HEK293 (cell line): ENCODE data around the gene ZNF853.
A peak's percentile ranks its signal among the peaks of the same experiment; 100 is the strongest.

ENCODE experiments used
- CTCF ChIA-PET: fragments of 350-600 bp; formaldehyde crosslinking; extraction: SDS; loops from one replicate; lab custom pipeline; 2021; ENCODE audit warnings: antibody characterized with exemption; lab: Yijun Ruan, JAX
- POLR2A ChIA-PET: fragments of 300-600 bp; formaldehyde crosslinking; extraction: SDS; loops from one replicate; lab custom pipeline; 2020; ENCODE audit warnings: antibody characterized with exemption, inconsistent platforms; lab: Yijun Ruan, JAX
- H3K27ac ChIP-seq: fragments of 200-500 bp; sonication (Bioruptor generic); 2 replicates; pipeline ENCODE4 v1.5.1; 2014; ENCODE audit warnings: low read depth, low read length, control low read depth, inconsistent platforms; ENCODE audit errors: extremely low read depth
- H3K36me3 ChIP-seq, 2 experiments: fragments of 200-500 bp in 1 of 2; sonication (Bioruptor generic) in 1 of 2; 1 replicate in 1 of 2; 2 replicates in 1 of 2; pipeline ENCODE4 v1.5.1; 2014 to 2017; ENCODE audit warnings: inconsistent platforms in 2 of 2, low read length in 2 of 2; ENCODE audit not compliant: control insufficient read depth in 2 of 2, insufficient read depth in 1 of 2
- H3K4me1 ChIP-seq: fragments of 200-500 bp; sonication (Bioruptor generic); 2 replicates; pipeline ENCODE4 v1.5.1; 2014; ENCODE audit warnings: mild to moderate bottlenecking, low read length, inconsistent platforms; ENCODE audit not compliant: control insufficient read depth, insufficient read depth
- H3K4me3 ChIP-seq: 2 replicates; pipeline ENCODE4 v1.5.1; 2011; ENCODE audit warnings: low read depth, mild to moderate bottlenecking, control low read depth, low read length, moderate library complexity
- H3K9me3 ChIP-seq: fragments of 200-500 bp; sonication (Bioruptor generic); 2 replicates; pipeline ENCODE4 v1.5.1; 2014; ENCODE audit warnings: low read depth, low read length, inconsistent platforms; ENCODE audit not compliant: control insufficient read depth, insufficient read depth
- CTCF ChIP-seq: fragments of 450-650 bp; formaldehyde crosslinking; IDR thresholded peaks from 2 replicates; pipeline ENCODE4 v1.5.1; 2016; ENCODE audit warnings: missing biosample characterization, missing genetic modification characterization
- GLIS1 ChIP-seq: fragments of 450-650 bp; formaldehyde crosslinking; IDR thresholded peaks from 2 replicates; pipeline ENCODE4 v1.5.1; 2016; ENCODE audit warnings: missing biosample characterization, missing genetic modification characterization
- GLIS2 ChIP-seq: fragments of 450-650 bp; formaldehyde crosslinking; IDR thresholded peaks from 2 replicates; pipeline ENCODE4 v1.5.1; 2016; ENCODE audit warnings: missing biosample characterization, missing genetic modification characterization
- INSM2 ChIP-seq: fragments of 450-650 bp; formaldehyde crosslinking; IDR thresholded peaks from 2 replicates; pipeline ENCODE4 v1.5.1; 2016; ENCODE audit warnings: missing biosample characterization, missing genetic modification characterization
- KLF10 ChIP-seq: fragments of 450-650 bp; IDR thresholded peaks from 2 replicates; pipeline ENCODE4 v1.5.1; 2018; ENCODE audit warnings: missing biosample characterization, mild to moderate bottlenecking, missing genetic modification characterization
- PATZ1 ChIP-seq: fragments of 450-650 bp; formaldehyde crosslinking; IDR thresholded peaks from 2 replicates; pipeline ENCODE4 v1.5.1; 2016; ENCODE audit warnings: missing biosample characterization, missing genetic modification characterization
- SCRT2 ChIP-seq: fragments of 450-650 bp; formaldehyde crosslinking; IDR thresholded peaks from 2 replicates; pipeline ENCODE4 v1.5.1; 2016; ENCODE audit warnings: missing biosample characterization, missing genetic modification characterization
- ZBTB17 ChIP-seq: fragments of 450-650 bp; formaldehyde crosslinking; IDR thresholded peaks from 2 replicates; pipeline ENCODE4 v1.5.1; 2016; ENCODE audit warnings: missing biosample characterization, missing genetic modification characterization
- ZBTB20 ChIP-seq: fragments of 450-650 bp; formaldehyde crosslinking; IDR thresholded peaks from 2 replicates; pipeline ENCODE4 v1.5.1; 2016; ENCODE audit warnings: missing biosample characterization, missing genetic modification characterization
- ZBTB26 ChIP-seq: fragments of 450-650 bp; formaldehyde crosslinking; optimal IDR thresholded peaks from 2 replicates; pipeline ENCODE3; 2016; ENCODE audit warnings: missing biosample characterization, mild to moderate bottlenecking, missing genetic modification characterization
- ZBTB49 ChIP-seq: fragments of 450-650 bp; formaldehyde crosslinking; IDR thresholded peaks from 2 replicates; pipeline ENCODE4 v1.5.1; 2016; ENCODE audit warnings: missing biosample characterization, missing genetic modification characterization, low read depth
- ZIC2 ChIP-seq: fragments of 450-650 bp; formaldehyde crosslinking; IDR thresholded peaks from 2 replicates; pipeline ENCODE4 v1.5.1; 2016; ENCODE audit warnings: missing biosample characterization, missing genetic modification characterization
- ZNF121 ChIP-seq: fragments of 450-650 bp; formaldehyde crosslinking; IDR thresholded peaks from 2 replicates; pipeline ENCODE4 v1.5.1; 2016; ENCODE audit warnings: missing biosample characterization, missing genetic modification characterization
- ZNF146 ChIP-seq: fragments of 450-650 bp; formaldehyde crosslinking; IDR thresholded peaks from 2 replicates; pipeline ENCODE4 v1.5.1; 2016; ENCODE audit warnings: missing biosample characterization, missing genetic modification characterization
- ZNF2 ChIP-seq: fragments of 450-650 bp; formaldehyde crosslinking; IDR thresholded peaks from 2 replicates; pipeline ENCODE4 v1.5.1; 2016; ENCODE audit warnings: missing biosample characterization, missing genetic modification characterization
- ZNF202 ChIP-seq: fragments of 450-650 bp; formaldehyde crosslinking; IDR thresholded peaks from 2 replicates; pipeline ENCODE4 v1.5.1; 2016; ENCODE audit warnings: missing biosample characterization, missing genetic modification characterization, borderline replicate concordance
- ZNF311 ChIP-seq: fragments of 450-650 bp; formaldehyde crosslinking; IDR thresholded peaks from 2 replicates; pipeline ENCODE4 v1.5.1; 2017; ENCODE audit warnings: missing biosample characterization, missing genetic modification characterization, borderline replicate concordance
- ZNF354C ChIP-seq: fragments of 450-650 bp; formaldehyde crosslinking; IDR thresholded peaks from 2 replicates; pipeline ENCODE4 v1.5.1; 2016; ENCODE audit warnings: missing biosample characterization, missing genetic modification characterization, low read depth, borderline replicate concordance
- ZNF398 ChIP-seq: fragments of 450-650 bp; formaldehyde crosslinking; IDR thresholded peaks from 2 replicates; pipeline ENCODE4 v1.5.1; 2017; ENCODE audit warnings: missing biosample characterization, missing genetic modification characterization
- ZNF423 ChIP-seq: fragments of 450-650 bp; formaldehyde crosslinking; IDR thresholded peaks from 2 replicates; pipeline ENCODE4 v1.5.1; 2016; ENCODE audit warnings: missing biosample characterization, missing genetic modification characterization
- ZNF501 ChIP-seq: fragments of 450-650 bp; formaldehyde crosslinking; IDR thresholded peaks from 2 replicates; pipeline ENCODE4 v1.5.1; 2016; ENCODE audit warnings: missing biosample characterization, missing genetic modification characterization
- ZNF514 ChIP-seq: fragments of 450-650 bp; formaldehyde crosslinking; IDR thresholded peaks from 2 replicates; pipeline ENCODE4 v1.5.1; 2016; ENCODE audit warnings: missing biosample characterization, missing genetic modification characterization
- ZNF561 ChIP-seq: fragments of 450-650 bp; IDR thresholded peaks from 2 replicates; pipeline ENCODE4 v1.5.1; 2018; ENCODE audit warnings: missing biosample characterization, missing genetic modification characterization, borderline replicate concordance
- ZNF76 ChIP-seq: fragments of 450-650 bp; formaldehyde crosslinking; IDR thresholded peaks from 2 replicates; pipeline ENCODE4; 2016; ENCODE audit warnings: low read depth, missing biosample characterization, missing genetic modification characterization, borderline replicate concordance
- ZSCAN23 ChIP-seq: fragments of 450-650 bp; formaldehyde crosslinking; IDR thresholded peaks from 2 replicates; pipeline ENCODE4 v1.5.1; 2016; ENCODE audit warnings: missing biosample characterization, missing genetic modification characterization
- ZXDB ChIP-seq: fragments of 450-650 bp; formaldehyde crosslinking; IDR thresholded peaks from 2 replicates; pipeline ENCODE4 v1.5.1; 2016; ENCODE audit warnings: missing biosample characterization, missing genetic modification characterization

Gene ZNF853

GRCh38 chr7:6614953-6615722, at the start of gene ZNF853:
ZNF853 (plus strand) TSS chr7:6615610; CDS start chr7:6616175, 565 bp downstream.
- peak within 1 kb of the TSS; percentile 71; the same call in 1 of the 2 replicates for H3K27ac ChIP-seq
- CTCF ChIA-PET, result interaction anchor here (0.6 kb wide), 1 partner anchor 140 kb away, joined by 3 read pairs; no protein-coding TSS in a partner anchor
- H3K36me3 ChIP-seq, result peaks cover 6 to 10% of the 10 kb centered on the region in 2 experiments; a peak in 2 of 3 replicates
- POLR2A ChIA-PET, result no interaction called here
- H3K4me3 ChIP-seq, result peak within 1 kb of the TSS; percentile 64
- no peaks in the 10 kb centered on the region for H3K9me3 ChIP-seq
- H3K4me1 ChIP-seq, result no peaks in the 10 kb centered on the region
- no peak for TF ChIP-seq ZNF146 (tag by site-specific recombination)
- TF ChIP-seq ZNF76 (tag by site-specific recombination), result no peak
- peak; percentile 80 for TF ChIP-seq GLIS2
- TF ChIP-seq ZNF501, result no peak
- TF ChIP-seq ZXDB (tag by site-specific recombination), result 0 out of 2 replicates have a peak, but pooled peaks have one; percentile 28
- 0 out of 2 replicates have a peak, but pooled peaks have one; percentile 31 for TF ChIP-seq ZNF561 (tag by site-specific recombination)
- TF ChIP-seq ZBTB20 (tag by site-specific recombination), result peak; percentile 61; the same call in 1 of the 2 replicates
- peak; percentile 55 for TF ChIP-seq ZBTB26 (tag by site-specific recombination)
- peak; percentile 97 for TF ChIP-seq GLIS1 (tag by site-specific recombination)
- peak; percentile 68 for TF ChIP-seq ZNF398
- TF ChIP-seq INSM2, result no peak
- TF ChIP-seq PATZ1 (tag by site-specific recombination), result peak; percentile 46; the same call in 1 of the 2 replicates
- no peak for TF ChIP-seq ZNF514 (tag by site-specific recombination)
- no peak for TF ChIP-seq ZNF202 (tag by site-specific recombination)
- no peak for TF ChIP-seq ZSCAN23 (tag by site-specific recombination)
- no peak for TF ChIP-seq ZNF121 (tag by site-specific recombination)
- no peak for TF ChIP-seq ZNF311 (tag by site-specific recombination)
- peak; percentile 72 for TF ChIP-seq ZNF423 (tag by site-specific recombination)
- no peak for TF ChIP-seq ZBTB49
- 0 out of 2 replicates have a peak, but pooled peaks have one; percentile 16 for TF ChIP-seq CTCF (tag by site-specific recombination)
- no peak for TF ChIP-seq SCRT2 (tag by site-specific recombination)
- TF ChIP-seq ZBTB17, result no peak
- TF ChIP-seq KLF10 (tag by site-specific recombination), result no peak
- TF ChIP-seq ZNF354C (tag by site-specific recombination), result no peak
- peak; percentile 83 for TF ChIP-seq ZIC2 (tag by site-specific recombination)
- no peak for TF ChIP-seq ZNF2 (tag by site-specific recombination)
